ENCODE data around the gene ATP6V1F.

ATP6V1F gene

DNA sequence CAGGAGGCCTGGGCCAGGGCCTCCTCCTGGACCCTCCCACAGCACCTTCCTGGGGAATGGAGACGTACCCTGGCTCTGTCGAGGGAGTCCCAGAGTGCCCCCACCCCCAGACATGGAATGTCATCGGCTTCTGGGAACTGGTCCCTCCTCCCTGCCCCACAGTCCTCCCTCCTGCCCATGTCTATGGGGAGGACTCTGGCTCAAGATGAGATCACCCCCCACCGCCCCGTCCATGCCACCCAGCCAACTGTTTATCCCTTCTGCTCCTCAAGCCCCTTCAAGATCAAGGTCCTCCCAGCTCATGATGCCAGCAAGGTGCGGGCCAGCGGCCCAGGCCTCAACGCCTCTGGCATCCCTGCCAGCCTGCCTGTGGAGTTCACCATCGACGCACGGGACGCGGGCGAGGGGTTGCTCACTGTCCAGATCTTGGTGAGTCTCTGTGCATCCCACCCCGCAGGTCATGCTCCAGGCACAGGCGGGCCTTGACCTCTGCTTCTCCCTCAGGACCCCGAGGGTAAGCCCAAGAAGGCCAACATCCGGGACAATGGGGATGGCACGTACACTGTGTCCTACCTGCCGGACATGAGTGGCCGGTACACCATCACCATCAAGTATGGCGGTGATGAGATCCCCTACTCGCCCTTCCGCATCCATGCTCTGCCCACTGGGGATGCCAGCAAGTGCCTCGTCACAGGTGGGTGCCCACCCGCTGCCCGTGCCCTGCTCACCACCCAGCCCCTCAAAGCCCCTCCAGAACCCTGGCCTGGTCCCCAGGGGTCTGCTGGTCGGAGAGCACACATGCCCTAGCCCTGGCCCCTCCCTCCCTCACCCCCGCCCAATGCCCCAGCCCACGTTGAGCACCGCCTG, 14.1 kb upstream of the ATP6V1F start:
- DNase-seq (ENCODE audit: low read depth in 1 of 2, low spot score in 1 of 2): no peak

DNA sequence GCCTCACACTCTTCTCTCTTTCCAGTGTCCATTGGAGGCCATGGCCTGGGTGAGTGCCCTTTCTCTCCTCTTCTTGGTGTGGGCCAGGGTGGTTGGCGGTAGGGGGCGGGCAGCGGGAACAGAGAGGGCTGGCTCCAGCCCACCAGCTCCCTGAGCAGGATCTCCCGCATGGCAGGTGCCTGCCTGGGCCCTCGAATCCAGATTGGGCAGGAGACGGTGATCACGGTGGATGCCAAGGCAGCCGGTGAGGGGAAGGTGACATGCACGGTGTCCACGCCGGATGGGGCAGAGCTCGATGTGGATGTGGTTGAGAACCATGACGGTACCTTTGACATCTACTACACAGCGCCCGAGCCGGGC, 13.5 kb upstream of the ATP6V1F start:
- DNase-seq (ENCODE audit: low read depth in 1 of 2, low spot score in 1 of 2): no peak

DNA sequence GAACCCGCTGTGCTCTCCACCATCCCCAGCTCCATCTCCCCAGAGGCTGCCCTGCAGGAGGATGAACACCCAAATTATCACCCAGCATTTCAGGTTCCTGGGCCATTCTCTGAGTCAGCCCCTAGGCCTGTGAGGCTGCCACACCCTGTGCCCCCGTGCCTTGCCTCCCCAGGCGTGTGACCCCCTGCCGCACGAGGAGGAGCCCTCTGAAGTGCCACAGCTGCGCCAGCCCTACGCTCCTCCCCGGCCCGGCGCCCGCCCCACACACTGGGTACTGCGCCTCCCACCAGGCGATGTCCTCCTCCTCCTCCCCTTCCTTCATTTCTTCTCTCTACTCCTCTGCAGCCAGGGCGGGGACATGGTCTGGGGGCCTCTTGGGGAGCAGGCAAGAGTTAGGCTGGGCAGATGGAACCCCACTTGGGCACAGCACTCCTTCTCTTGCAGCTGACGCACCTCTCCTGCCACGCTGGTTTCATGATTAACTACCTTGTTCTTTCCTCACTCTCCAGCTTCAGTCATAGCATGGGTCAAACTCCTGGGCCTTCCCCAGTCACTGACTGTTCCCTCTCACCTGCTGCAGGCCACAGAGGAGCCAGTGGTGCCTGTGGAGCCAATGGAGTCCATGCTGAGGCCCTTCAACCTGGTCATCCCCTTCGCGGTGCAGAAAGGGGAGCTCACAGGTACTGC, 12.7 kb upstream of the ATP6V1F start:
- DNase-seq (ENCODE audit: low read depth in 1 of 2, low spot score in 1 of 2): no peak

DNA sequence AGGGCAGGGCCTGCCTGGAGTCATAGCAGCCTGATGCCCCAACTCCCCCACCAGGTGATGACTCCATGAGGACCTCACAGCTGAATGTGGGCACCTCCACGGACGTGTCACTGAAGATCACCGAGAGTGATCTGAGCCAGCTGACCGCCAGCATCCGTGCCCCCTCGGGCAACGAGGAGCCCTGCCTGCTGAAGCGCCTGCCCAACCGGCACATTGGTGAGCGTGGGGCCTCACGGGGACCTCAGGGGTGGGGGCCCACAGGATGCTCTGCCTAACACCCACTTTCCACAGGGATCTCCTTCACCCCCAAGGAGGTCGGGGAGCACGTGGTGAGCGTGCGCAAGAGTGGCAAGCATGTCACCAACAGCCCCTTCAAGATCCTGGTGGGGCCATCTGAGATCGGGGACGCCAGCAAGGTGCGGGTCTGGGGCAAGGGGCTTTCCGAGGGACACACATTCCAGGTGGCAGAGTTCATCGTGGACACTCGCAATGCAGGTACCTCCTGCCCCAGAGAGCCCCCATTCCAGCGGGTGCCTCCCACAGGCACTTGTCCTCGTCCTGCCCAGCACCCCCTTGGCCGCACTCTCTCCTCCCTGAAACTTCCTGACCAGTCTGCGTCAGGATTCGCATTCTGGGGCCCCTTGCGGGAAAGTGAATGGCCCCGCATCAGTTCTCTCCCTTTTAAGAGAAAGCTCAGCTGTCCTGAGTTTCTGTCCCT, 10.0 kb upstream of the ATP6V1F start:
- DNase-seq (ENCODE audit: low read depth in 1 of 2, low spot score in 1 of 2): no peak

DNA sequence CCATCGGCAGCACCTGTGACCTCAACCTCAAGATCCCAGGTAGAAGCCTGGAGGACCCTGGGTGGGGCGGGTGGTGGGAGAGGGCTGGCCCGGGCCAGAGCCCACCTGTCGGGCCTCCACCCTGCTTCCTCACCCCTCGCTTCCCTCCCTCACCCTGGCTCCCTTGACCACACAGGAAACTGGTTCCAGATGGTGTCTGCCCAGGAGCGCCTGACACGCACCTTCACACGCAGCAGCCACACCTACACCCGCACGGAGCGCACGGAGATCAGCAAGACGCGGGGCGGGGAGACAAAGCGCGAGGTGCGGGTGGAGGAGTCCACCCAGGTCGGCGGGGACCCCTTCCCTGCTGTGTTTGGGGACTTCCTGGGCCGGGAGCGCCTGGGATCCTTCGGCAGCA, 8.9 kb upstream of the ATP6V1F start:
- no peak for DNase-seq (ENCODE audit: low read depth in 1 of 2, low spot score in 1 of 2)

DNA sequence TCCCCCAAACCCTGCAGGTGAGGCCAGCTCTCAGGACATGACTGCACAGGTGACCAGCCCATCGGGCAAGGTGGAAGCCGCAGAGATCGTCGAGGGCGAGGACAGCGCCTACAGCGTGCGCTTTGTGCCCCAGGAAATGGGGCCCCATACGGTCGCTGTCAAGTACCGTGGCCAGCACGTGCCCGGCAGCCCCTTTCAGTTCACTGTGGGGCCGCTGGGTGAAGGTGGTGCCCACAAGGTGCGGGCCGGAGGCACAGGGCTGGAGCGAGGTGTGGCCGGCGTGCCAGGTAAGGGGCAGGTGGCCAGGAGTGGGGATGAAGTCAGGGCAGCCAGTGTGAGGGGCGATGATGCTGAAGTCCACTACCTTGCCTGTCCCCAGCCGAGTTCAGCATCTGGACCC, 8.3 kb upstream of the ATP6V1F start:
- DNase-seq (ENCODE audit: low read depth in 1 of 2, low spot score in 1 of 2): no peak

DNA sequence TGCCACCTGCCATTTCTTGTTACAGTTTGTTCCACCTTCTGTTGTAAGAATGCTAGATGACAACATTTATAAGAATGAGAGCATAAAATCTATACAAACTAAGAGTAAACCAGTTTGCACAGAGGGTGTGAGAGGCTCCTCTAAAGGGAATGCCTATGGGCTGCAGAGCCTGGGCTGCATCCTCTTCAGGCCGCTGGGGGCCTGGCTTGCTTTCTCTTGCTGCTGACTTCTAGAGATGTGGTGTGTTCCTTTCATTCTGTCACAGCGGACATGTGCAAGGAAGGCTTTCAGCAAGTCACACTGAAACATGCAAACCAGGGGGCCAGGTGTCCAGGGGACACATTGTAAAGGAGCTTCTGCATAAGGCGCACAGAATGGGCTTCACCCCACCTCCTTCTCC, 7.1 kb upstream of the ATP6V1F start:
- no peak for DNase-seq (ENCODE audit: low read depth in 1 of 2, low spot score in 1 of 2)

DNA sequence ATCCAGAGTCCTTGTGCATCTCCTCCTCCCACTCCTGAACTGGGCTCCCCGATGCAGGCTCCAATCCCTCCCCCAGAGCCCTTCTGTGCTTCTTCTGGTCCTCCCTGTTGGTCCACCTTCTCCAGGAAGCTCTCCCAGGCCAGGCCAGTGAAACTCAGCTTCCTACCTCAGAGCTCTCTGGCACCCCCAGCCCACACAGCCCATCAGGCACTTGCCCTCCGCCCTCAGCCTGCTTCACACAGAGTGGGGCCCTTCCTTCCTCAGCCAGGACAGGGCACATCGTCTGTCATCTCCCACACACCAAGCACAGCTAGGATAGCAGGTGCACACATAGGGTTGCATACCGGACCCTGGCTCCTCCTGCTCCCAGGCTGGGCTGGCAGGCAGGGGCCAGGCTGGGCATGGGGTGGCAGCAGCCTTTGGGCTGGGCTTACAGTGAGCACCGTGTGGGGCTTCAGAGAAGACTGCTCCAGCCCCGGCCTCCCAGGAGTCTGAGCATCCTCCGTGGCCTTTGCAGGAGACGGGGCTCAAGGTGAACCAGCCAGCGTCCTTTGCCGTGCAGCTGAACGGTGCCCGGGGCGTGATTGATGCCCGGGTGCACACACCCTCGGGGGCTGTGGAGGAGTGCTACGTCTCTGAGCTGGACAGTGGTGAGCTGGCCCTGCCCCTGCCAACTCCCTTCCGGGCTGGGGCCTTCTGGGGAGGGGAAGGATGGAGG, 6.5 kb upstream of the ATP6V1F start:
- no peak for DNase-seq (ENCODE audit: low read depth in 1 of 2, low spot score in 1 of 2)

DNA sequence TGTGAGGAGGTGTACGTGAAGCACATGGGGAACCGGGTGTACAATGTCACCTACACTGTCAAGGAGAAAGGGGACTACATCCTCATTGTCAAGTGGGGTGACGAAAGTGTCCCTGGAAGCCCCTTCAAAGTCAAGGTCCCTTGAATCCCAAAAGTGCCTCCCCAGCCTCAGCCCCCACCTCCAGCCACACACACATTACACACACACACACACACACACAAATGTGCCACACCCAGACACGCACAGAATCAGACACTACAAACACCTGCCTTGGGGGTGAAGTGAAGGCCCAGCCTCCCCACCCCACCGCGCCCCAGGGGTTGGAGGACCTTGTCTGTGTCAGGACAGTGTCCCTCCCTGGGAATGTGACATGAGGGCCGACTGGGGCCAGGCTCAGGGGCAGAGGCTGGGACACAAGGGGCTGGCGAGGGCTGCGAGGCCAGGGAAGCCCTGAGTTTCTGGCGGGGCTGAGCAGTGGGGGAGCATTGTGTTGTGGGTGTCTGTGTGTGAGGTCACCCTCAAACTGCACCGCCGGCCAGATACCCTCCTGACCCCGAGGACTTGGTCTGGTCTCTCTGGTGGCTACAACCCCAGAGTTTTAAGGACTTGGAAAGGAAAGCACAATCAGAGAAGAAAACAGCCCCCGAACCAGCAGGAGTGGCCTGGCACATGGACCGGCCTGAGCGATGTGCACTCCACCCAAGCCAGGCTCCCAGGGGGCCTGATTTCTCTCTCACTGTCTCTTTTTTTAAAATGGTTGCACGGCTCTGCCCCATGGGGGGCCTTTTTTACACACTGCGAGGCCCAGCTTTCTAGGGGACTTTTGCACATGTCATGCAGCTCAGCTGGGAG, 4.0 kb upstream of the ATP6V1F start:
- DNase-seq (ENCODE audit: low read depth in 1 of 2, low spot score in 1 of 2): no peak

DNA sequence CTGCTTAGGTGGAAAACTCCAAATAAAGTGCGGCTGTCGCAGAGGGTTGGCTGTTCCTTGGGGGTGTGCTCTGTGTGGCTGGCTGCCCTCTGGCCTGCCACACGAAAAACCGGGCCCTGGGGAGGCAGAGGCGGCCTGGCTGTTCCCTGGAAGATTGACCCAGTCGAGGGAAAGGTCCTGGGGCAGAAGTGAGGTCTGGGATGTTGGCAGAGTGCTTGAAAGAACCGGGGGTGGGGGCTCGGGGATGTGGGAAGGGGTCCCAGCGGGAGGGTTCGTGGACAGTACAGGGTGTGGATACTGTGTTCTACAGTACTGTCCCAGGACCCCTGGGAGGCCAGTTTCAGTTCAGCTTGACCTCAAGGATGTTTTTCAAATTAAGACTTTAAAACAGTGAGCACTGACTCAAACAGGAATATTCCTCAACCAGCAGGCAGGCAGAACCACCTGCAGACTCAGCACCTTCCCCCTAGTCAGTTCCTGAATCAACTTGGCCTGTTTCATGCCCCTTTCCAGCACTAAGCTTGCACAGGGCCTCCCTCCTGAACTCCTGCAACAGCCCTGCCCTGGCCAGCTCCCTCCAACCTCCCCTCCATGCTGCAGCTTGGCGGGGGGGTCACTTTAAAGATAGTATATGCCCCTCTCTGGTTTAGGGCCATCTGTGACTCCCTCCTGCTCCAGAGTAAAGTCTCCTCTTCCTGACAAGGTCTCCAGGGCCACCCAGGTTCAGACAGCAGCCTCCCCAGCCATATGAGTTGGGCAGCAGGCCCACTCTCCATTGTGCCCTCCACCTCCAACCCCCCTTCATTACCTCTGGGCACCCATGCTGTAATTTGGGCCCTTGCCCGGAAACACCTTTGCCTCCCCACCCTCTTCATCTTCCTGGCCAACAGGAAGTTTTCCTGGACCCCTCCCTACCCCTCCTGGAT, 3.2 kb upstream of the ATP6V1F start:
- DNase-seq (ENCODE audit: low read depth in 1 of 2, low spot score in 1 of 2): no peak

DNA sequence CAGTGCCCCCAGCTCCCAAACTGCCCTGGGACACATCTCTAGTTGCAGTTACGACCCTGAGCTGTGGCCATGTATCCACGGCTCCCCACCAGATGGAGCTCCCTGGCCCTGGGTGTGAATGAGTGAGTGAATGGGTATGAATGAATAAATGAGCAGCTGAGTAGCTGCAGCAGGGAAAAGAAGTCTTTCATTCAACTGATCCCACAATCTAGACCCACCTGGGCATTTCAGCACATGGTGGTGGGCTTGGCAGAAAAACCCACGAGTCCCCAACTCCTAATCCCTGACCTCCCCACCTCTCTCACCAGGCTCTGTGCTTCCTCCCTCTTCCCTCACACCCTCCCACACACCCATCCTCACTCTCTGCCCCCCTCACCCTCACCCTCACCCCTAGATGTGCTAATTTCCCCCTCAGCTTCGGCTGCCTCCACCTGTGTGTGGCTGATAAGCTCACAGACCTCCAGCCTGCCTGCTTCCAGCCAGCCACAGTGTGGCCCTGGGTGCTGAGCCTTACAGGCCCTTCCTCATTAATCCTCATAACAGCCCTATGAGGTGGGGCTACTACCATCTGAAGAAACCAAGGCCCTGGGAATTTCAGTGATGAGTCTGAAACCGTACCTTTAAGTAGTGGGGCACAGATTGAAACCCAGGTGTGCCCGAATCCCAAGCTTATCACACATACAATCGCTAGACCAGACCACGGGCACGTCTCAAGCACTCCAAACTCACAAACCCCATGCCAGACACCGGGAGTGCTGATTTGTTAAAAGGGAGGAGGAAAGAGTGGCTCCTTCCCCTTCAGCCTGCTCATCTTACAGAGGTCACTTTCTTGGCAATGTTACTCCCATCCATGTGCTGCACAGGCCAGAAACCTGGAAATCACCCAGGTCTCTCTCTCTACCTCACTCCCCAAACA, 2.2 kb upstream of the ATP6V1F start:
- no peak for DNase-seq (ENCODE audit: low read depth in 1 of 2, low spot score in 1 of 2)

DNA sequence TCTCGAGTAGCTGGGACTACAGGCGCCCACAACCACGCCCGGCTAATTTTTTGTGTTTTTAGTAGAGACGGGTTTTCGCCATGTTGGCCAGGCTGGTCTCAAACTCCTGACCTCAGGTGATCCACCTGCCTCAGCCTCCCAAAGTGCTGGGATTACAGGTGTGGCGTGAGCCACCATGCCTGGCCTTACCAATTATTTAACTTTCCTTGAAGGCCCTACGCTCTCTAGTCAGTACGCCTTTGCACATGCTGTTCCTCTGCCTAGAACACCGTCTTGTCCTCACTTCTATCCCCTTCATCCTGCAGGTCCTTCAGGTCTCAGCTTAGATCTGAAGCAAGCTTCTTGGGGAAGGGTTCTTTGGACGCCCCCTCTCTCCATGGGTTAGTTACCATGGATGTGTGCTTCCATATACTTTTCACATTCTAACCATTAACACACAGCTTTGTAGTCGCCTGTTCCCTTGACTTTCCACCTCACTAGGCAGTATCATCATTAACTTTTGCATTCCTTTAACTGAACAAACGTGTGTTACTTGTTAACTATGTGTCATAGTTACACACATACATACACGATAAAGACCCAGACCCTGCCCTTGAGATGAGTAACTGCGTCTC, 592 bp upstream of the ATP6V1F start:
- no peak for DNase-seq (ENCODE audit: low read depth in 1 of 2, low spot score in 1 of 2)

DNA sequence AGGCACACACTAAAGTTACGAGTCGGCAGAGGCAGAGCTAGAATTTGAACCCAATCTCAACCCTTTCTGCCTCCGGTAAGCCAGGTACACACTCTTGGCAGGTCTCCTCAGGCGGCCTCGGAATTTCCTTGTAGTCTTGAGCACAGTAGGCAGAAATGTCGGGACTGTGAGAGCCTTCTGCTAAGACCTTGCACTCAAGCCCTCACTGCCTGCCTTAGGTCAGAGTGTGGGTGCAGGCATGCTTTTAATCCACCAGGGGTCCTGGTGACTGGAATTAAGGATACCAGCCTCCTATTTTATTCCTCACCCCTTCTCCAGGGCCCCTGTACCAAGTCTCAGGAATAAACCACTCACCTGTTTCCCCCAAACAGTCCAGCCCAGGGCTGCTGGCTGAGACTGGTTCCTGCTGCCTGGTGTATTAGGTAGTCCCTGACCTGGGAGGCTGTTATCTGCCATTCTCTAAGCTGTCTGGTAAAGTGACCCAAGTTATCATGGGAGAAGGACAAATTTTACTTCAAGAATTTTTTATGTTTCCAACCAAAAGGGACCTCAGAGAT, 855 bp downstream of the ATP6V1F start:
- peak in 1 of 2 donors; percentile 39 for DNase-seq (ENCODE audit: low read depth in 1 of 2, low spot score in 1 of 2)

DNA sequence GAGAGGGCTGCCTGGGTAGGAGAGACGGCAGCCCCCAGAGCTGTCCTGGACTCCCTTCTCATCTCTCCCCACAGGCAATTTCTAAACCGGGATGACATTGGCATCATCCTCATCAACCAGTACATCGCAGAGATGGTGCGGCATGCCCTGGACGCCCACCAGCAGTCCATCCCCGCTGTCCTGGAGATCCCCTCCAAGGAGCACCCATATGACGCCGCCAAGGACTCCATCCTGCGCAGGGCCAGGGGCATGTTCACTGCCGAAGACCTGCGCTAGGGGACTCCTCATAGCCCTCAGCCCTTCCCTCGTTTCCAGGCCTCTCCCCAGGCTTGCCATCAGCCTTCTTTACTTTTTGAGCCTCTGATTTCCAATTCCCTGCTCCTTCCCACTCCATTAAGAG, 2.6 kb downstream of the ATP6V1F start:
- DNase-seq (ENCODE audit: low read depth in 1 of 2, low spot score in 1 of 2): no peak

DNA sequence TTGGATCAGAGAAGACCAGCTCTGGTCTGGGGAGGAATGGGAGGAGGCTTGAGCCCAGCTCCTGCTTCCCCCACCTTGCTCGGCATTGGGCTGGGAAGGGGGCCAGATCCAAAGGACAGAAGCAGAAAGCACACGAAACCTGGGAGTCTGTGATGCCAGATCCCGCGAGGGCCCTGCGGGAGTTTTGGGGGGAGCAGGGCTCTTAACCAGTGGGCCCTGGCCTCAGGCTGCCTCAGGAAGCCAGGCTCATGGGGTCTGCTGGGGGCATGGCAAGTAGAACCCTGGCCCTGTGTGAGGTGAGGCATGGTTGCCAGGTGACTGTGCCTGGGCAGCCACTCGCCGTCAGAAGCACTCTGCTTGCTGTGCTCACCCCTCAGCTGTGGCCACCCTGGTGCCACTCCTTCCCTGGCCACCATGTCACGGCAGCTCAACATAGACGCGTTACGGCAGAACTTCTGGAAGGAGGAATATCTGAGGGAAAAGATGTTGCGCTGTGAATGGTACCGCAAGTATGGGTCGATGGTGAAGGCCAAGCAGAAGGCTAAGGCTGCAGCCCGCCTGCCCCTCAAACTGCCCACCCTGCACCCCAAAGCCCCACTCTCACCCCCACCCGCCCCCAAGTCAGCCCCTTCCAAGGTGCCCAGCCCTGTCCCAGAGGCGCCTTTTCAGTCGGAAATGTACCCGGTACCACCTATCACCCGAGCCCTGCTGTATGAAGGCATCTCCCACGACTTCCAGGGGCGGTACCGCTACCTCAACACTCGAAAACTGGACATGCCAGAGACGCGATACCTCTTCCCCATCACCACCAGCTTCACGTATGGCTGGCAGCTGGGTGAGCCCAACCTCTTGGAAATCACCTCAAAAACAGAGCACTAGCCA, 3.6 kb downstream of the ATP6V1F start:
- DNase-seq (ENCODE audit: low read depth in 1 of 2, low spot score in 1 of 2): no peak

DNA sequence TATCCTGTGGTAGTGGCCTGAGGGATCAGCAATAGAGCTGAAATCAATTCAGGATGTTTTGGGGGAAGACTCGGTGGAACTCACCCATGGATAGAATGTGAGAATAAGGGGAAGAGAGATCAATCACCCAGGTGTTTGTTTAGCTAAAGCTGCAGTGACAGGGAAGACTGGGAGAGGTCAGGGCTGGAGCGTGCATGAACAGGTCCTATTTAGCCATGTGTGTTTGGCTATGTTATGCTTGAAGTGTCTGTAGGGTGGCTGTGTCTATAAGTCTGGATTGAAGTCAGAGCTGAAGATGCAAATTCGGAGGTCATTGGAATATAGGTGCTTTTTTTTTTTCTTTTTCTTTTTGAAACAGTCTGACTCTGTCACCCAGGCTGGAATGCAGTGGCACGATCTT, 4.6 kb downstream of the ATP6V1F start:
- DNase-seq (ENCODE audit: low read depth in 1 of 2, low spot score in 1 of 2): no peak
